ENCODE results near the gene PPM1A. TPM values are rescaled to one million over a fixed set of nuclear protein-coding genes. Genes with fewer than 3 reads are reported as not detected.

Gene PPM1A
- total RNA-seq, 1 experiment from 2014 or later = 41.7 TPM

DNA sequence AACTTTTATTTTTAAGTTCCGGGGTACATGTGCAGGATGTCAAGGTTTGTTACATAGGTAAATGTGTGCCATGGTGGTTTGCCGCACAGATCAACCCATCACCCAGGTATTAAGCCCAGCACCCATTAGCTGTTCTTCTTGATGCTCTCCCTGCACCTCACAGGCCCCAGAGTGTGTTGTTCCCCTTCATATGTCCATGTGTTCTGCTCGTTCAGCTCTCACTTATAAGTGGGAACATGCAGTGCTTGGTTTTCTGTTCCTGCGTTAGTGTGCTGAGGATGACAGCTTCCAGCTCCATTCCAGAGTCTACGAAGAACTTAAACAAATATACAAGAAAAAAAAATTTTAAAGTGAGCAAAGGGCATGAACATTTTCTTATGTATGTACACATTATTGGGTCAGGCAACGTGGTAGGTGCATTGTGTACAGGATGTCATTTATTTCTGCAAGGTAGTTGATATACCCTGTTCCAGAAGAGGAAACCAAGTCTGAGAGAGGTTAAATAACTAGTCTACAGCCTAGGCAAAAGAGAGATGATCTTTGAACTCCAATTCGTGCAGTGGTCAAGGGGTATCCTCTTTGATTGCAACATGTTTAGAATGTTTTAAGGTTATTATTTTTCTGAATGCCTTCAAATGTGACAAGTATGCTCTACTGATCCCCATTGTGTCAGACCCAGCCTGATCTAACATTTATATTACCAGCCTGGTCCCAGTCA, 8.7 kb upstream of the PPM1A start:
- Histone ChIP-seq H3K14ac (ENCODE audit: insufficient read depth, low read length) (no peak overlapping the region), H3K9me3 (ENCODE audit: control insufficient read depth, low read depth, low read length) (no peaks in the 10 kb centered on the region), H2BK120ac (ENCODE audit: low read depth, low read length, poor library complexity, severe bottlenecking) (no peak overlapping the region), H3K4me1 (ENCODE audit: insufficient read depth, low read length) (peaks cover 3% of the 10 kb centered on the region; the same call in 1 of the 2 replicates), H4K91ac (ENCODE audit: insufficient read length, low read depth, low read length) (no peak overlapping the region), H3K27me3 (ENCODE audit: insufficient read depth, low read length) (no peaks in the 10 kb centered on the region), H2AK5ac (ENCODE audit: insufficient read length, low read length) (no peak overlapping the region), H3K9ac (ENCODE audit: extremely low read depth, insufficient read length, low read length) (no peak overlapping the region), H3K18ac (ENCODE audit: insufficient read length, low read depth, low read length) (no peak overlapping the region), H2BK12ac (ENCODE audit: insufficient read length, low read depth, low read length) (no peak overlapping the region), H3K4me2 (ENCODE audit: insufficient read depth, insufficient read length, low read length) (no peak overlapping the region), H2BK20ac (ENCODE audit: low read depth, low read length, poor library complexity, severe bottlenecking) (no peak overlapping the region), H3K79me1 (ENCODE audit: insufficient read depth, low read depth, low read length, poor library complexity, severe bottlenecking) (no peaks in the 10 kb centered on the region), H3K79me2 (ENCODE audit: insufficient read depth, low read length) (no peaks in the 10 kb centered on the region), H2AFZ (ENCODE audit: low read length) (no peak overlapping the region), H4K5ac (ENCODE audit: insufficient read length, low read depth, low read length) (no peak overlapping the region), H4K20me1 (ENCODE audit: control insufficient read depth, insufficient read depth, insufficient read length) (no peaks in the 10 kb centered on the region), H4K8ac (replicated peaks; ENCODE audit: insufficient read length, low read depth, low read length) (no peak overlapping the region), H3K23me2 (ENCODE audit: insufficient read length, low read depth, low read length, poor library complexity, severe bottlenecking) (no peaks in the 10 kb centered on the region), H3K23ac (ENCODE audit: insufficient read length, low read depth, low read length) (no peak overlapping the region), H3K56ac (ENCODE audit: insufficient read length, low read depth, low read length) (no peak overlapping the region), H3K4ac (ENCODE audit: low read depth, low read length) (no peak overlapping the region), H3T11ph (ENCODE audit: low read length) (no peak overlapping the region), H2BK5ac (ENCODE audit: insufficient read length, low read length) (no peak overlapping the region), H3K27ac (ENCODE audit: insufficient read length, low read depth, low read length) (no peak overlapping the region), H2BK15ac (ENCODE audit: low read depth, low read length) (no peak overlapping the region)
- WGBS (ENCODE audit: extremely low coverage, insufficient read length, low lambda C conversion rate) = no CpG with 5 or more reads among the region's 7 CpGs
- H3K4me3 Mint-ChIP-seq = no peak overlapping the region
- no peak for TF ChIP-seq CTCF (conservative IDR thresholded peaks at IDR 0.05)
- H3K27me3 Mint-ChIP-seq (ENCODE audit: low read depth) = no peaks in the 10 kb centered on the region
- H3K36me3 Mint-ChIP-seq (ENCODE audit: insufficient read depth in 1 of 3, low read depth in 3 of 3) = no peaks in the 10 kb centered on the region
- H3K9me3 Mint-ChIP-seq = no peaks in the 10 kb centered on the region
- no peak overlapping the region for H3K27ac Mint-ChIP-seq
- DNase-seq = no peak
- H3K4me1 Mint-ChIP-seq = peaks cover 12 to 16% of the 10 kb centered on the region in 2 experiments

All from H9 (cell line).